Spleen (tissue), 7 donors: ENCODE results near the gene UBE2QL1.

Experiments used
- CTCF ChIP-seq, 11 experiments: fragments of 200-600 bp in 7 of 11; fragments of 450-650 bp in 4 of 11; sonication (generic) in 4 of 11; IDR thresholded peaks in 8 of 11; conservative IDR thresholded peaks in 3 of 11; 1 replicate in 7 of 11; 2 replicates in 4 of 11; pipeline versions ENCODE4 v1.4.0 to v1.8.0; 2016 to 2021; ENCODE audit warnings: antibody characterized with exemption in 11 of 11, inconsistent platforms in 4 of 11, mild to moderate bottlenecking in 1 of 11
- POLR2A ChIP-seq, 3 donors: fragments of 450-650 bp; IDR thresholded peaks; one replicate each; pipeline ENCODE4 v1.5.1; 2017; ENCODE audit warnings: antibody characterized with exemption in 3 of 3, mild to moderate bottlenecking in 1 of 3
- donor health status: DM: no; HTN: no; CAD: no; lungs with moderate emphysema.
- donor health status: DM: no; HTN: no; CAD: no.
- donor health status: DM: no; HTN: no; CAD: no.

GRCh38 chr5:6446042-6446441 is 2.6 kb upstream of the UBE2QL1 start:
- TF ChIP-seq CTCF (IDR thresholded peaks at IDR 0.05 in 8 of 11, conservative IDR thresholded peaks at IDR 0.05 in 3 of 11) (no peak), POLR2A (IDR thresholded peaks at IDR 0.05) (no peak)
